HG02610 (cell line): ENCODE data around the gene CAND2.
"Not testable (repeated sequence)": the region's sequence is repeated elsewhere in the genome, so short reads cannot be mapped to it uniquely, and the experiment has no call there.

ENCODE experiments used
- ATAC-seq: cut with Tn5 transposase; IDR thresholded peaks from one replicate; pipeline ENCODE4 v1.9.1; 2021; ENCODE audit warnings: mild to moderate bottlenecking, moderate library complexity; ENCODE audit not compliant: unreplicated experiment

The CAND2 gene

DNA sequence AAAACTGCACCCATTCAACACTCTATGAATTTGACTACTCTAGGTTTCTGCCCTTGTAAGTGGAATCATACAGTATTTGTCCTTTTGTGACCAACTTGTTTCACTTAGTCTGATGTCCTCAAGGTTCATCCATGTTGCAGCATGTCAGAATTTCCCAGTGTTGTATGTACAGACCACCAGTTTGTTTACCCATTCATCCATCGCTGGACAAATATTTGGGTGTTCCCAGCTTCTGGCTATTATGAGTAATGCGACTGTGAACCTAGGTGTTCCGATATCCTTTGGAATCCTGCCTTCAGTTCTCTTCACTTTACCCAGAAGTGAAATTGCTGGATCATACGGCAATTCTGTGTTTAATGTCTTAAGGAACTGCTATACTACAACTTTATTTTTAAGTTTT, 32.3 kb downstream of the CAND2 start:
- no peak for ATAC-seq

- ATAC-seq: no peak
These were observed 32.9 kb downstream of the CAND2 start for GRCh38 chr3:12829404-12829803.

DNA sequence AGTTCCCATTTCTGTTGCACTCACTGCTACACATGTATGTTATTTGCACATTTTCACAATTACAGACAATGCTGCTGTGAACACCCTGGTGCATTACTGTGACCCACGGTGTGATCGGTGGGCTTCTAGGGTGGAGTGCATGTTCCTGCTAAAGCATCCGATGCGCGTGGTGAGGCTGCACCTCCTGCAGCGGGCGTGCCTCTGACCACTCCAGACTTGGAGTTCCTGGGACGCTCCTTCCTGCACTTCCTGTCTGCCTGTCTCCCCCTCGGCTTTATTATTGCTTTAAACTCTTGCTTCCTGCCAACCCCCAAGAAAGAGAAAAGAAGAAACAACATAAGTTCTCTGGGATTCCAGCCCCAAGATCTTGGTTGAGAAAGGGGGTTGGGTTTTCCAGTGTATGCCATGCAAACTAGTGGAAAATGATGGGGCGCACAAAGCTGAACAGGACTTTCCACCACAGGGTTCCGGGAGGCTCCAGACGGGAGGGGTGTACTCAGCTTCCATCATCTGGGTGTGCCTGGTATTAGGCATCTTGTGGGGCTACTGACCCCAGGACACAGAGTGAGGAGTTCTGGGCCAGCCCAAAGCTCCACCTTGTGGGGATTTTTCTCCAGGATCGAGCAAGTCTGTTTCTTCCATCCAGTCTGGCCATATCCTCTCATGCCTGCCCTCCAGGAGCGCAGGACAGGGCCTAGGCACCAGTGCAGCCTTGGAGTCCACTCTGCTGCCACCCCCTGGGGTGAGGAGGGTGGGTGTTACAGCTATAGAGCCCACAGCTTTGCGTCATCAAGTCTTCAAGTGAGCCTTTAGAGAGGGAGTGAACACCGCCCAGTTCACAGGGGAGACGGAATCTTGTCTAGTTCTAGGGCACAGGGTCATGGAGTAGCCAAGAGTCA, 33.7 kb downstream of the CAND2 start:
- no peak for ATAC-seq

DNA sequence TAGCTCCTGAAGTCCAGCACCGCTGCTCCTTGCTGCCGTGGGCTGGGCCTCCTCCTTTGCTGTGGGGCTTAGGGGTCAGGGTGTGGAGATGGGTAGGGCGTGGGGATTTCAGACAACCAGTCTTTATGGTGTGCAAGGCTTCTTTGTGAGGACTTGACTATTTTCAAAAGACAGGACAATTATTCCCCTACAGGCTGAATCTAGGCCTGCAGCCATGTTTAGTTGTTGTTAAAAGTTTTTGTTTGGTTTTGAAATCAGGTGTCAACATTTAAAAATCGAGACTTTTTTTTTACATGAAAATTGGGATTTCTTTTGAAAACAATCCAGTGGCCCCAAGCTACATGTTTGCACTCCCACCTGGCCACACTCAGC, 34.3 kb downstream of the CAND2 start:
- no peak for ATAC-seq

- no peak for ATAC-seq
These were observed 34.9 kb downstream of the CAND2 start for GRCh38 chr3:12831301-12831866.

GRCh38 chr3:12832350-12833221, 36.1 kb downstream of the CAND2 start:
- no peak for ATAC-seq

GRCh38 chr3:12833222-12834161, 37.0 kb downstream of the CAND2 start:
- no peak for ATAC-seq

- ATAC-seq: no peak
These were observed 38.7 kb downstream of the CAND2 start for GRCh38 chr3:12835052-12835665.

GRCh38 chr3:12837295-12837986, 41.0 kb downstream of the CAND2 start:
- no peak for ATAC-seq

DNA sequence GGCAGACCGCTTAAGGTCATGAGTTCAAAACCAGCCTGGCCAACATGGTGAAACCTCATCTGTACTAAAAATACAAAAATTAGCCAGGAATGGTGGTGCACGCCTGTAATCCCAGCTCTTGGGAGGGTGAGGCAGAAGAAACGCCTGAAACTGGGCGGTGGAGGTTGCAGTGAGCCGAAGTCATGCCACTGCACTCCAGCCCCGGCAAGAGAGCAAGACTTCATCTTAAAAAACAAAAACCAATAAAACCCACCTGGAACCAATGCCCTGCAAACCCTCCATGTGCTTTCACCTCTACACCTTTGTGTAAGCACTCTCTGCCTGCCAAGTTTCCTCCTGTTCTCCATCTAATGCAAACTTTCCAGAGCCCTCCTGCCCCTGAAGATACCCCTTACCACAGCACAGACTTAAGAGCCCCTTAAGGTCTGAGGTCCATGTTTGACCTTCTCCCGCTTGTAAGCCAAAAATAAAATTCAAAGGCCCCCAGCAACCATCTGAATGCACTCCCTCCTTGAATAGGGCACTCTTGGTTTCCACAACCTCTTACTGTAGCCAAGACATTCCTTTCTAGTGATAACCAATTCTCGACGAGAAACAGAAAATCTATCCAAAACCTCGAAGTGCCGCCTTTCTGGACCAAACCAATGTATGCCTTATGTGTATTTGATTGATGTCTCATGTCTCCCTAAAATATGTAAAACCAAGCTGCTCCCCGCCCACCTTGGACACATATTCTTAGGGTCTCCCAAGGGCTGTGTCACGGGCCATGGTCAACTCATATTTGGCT, 41.9 kb downstream of the CAND2 start:
- no peak for ATAC-seq

DNA sequence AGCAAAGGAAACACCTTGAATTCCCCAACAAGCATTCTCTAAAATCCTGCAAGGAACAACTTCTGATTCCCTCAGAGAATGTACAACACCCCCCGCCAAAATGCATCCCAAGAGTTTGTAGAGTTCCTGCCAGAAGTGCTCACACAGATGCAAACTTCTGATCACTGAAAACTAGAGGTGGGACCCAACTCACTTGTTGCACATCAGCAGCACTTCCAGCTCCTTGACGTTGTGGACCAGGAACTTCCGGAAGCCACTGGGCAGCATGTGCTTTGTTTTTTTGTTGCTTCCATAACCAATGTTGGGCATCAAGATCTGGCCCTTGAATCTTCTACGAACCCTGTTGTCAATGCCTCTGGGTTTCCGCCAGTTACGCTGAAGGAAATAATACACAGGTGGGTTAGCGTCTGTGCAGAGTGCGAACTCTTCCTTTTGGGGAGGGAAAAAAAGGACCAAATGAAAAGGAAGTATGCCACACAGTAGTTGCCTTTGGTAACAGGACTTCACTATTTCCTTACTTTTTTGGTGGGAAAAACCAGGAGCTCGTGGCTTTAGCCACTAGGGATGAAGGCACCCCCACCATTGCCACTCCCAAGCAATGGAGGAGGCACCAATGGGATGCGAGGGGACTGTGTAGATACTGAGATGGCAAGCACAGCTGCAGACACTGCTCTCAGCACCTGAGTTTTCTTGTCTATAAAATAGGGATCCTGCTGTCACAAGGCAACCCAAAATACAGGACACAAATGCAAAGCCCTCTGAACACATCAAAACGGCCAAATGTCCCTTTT, 42.9 kb downstream of the CAND2 start:
- no peak for ATAC-seq

GRCh38 chr3:12840148-12840547, 43.7 kb downstream of the CAND2 start:
- not testable (repeated sequence) for ATAC-seq

DNA sequence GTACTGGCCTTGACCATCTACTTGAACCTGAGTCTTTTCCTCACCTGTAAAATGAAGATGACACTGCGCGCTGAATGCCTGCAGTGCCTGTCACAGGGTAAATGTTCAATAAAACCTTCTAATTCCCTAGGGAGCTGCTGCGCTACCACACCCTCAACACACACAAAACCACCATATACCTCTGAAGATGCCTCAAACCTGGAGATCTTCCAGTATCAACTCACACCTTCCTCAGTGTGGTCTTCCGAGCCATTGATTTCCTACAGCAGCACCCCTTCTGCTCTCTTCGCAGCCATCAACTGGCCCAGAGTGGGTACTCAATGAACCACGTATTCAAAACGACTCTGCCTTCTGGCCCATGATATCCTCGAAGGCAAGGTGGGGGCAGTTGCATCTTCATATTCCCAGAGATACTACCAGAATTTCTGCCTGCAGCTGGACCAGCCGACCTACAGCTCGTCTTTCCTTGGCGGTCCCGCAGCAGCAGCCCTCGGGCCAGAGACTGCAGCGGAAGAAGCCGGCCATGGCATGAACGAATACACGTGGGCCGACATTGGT, 44.2 kb downstream of the CAND2 start:
- ATAC-seq: peak; percentile 29

- peak; percentile 80 for ATAC-seq
These were observed 44.9 kb downstream of the CAND2 start, which contains the start of gene RPL32 for GRCh38 chr3:12841149-12841969. TSS of gene RPL32 (minus strand) at chr3:12841565. CDS start at chr3:12840237, 1,328 bp downstream.

- no peak for ATAC-seq
These were observed 45.5 kb downstream of the CAND2 start for GRCh38 chr3:12841970-12842328.

GRCh38 chr3:12842469-12842868, 46.0 kb downstream of the CAND2 start:
- ATAC-seq: no peak

GRCh38 chr3:12845811-12846210, 49.3 kb downstream of the CAND2 start:
- no peak for ATAC-seq
